Loucy (cell line): ENCODE measurements around the gene TTC39C.

Source experiments
- H2AFZ ChIP-seq: fragments of 200-600 bp; sonication (generic); 2 replicates; pipeline ENCODE4 v1.6.0; 2016; ENCODE audit warnings: antibody characterized with exemption, mild to moderate bottlenecking, low read length, moderate library complexity
- H3F3A ChIP-seq: fragments of 200-600 bp; 2 replicates; pipeline ENCODE4 v1.6.0; 2016; ENCODE audit warnings: antibody characterized with exemption, low read depth, mild to moderate bottlenecking
- H3K27me3 ChIP-seq: fragments of 200-600 bp; sonication (generic); 2 replicates; pipeline ENCODE4 v1.6.1; 2014; ENCODE audit warnings: low read length, mild to moderate bottlenecking; ENCODE audit not compliant: insufficient read depth, poor library complexity, severe bottlenecking
- H3K36me3 ChIP-seq: fragments of 200-600 bp; sonication (generic); 2 replicates; pipeline ENCODE4 v1.6.1; 2016; ENCODE audit warnings: low read length; ENCODE audit not compliant: insufficient read depth
- H3K4me1 ChIP-seq: fragments of 200-600 bp; sonication (generic); 2 replicates; pipeline ENCODE4 v1.5.1; 2014; ENCODE audit warnings: low read length, mild to moderate bottlenecking; ENCODE audit not compliant: insufficient read depth, poor library complexity, severe bottlenecking
- H3K4me2 ChIP-seq: fragments of 200-600 bp; sonication (generic); 2 replicates; pipeline ENCODE4 v1.6.0; 2014; ENCODE audit warnings: antibody characterized with exemption, low read length, low read depth, mild to moderate bottlenecking; ENCODE audit not compliant: poor library complexity, severe bottlenecking
- H3K4me3 ChIP-seq: fragments of 200-600 bp; sonication (generic); 2 replicates; pipeline ENCODE4 v1.5.1; 2014; ENCODE audit warnings: low read length, mild to moderate bottlenecking, mixed read lengths; ENCODE audit not compliant: poor library complexity, severe bottlenecking
- H3K79me2 ChIP-seq: fragments of 200-600 bp; sonication (generic); 2 replicates; pipeline ENCODE4 v1.6.1; 2014; ENCODE audit warnings: low read length; ENCODE audit not compliant: insufficient read depth
- H3K9ac ChIP-seq: fragments of 200-600 bp; sonication (generic); 2 replicates; pipeline ENCODE4 v1.6.0; 2014; ENCODE audit warnings: mild to moderate bottlenecking, low read depth, low read length, moderate library complexity; ENCODE audit not compliant: poor library complexity, severe bottlenecking
- H3K9me2 ChIP-seq: fragments of 200-600 bp; sonication (generic); replicated peaks from 2 replicates; pipeline ENCODE4 v1.6.1; 2016; ENCODE audit warnings: low read depth, low read length, mixed read lengths
- H3K9me3 ChIP-seq: fragments of 200-600 bp; sonication (generic); 2 replicates; pipeline ENCODE4 v1.6.1; 2014; ENCODE audit warnings: mild to moderate bottlenecking, antibody characterized with exemption, low read length, low read depth; ENCODE audit not compliant: insufficient read depth
- H4K20me1 ChIP-seq: fragments of 200-600 bp; sonication (generic); 2 replicates; pipeline ENCODE4 v1.6.0; 2014; ENCODE audit warnings: antibody characterized with exemption, low read length, mild to moderate bottlenecking; ENCODE audit not compliant: insufficient read depth, poor library complexity, severe bottlenecking
- CTCF ChIP-seq: fragments of 200-600 bp; sonication (generic); conservative IDR thresholded peaks from 2 replicates; pipeline ENCODE4 v1.5.1; 2014; ENCODE audit warnings: mild to moderate bottlenecking, antibody characterized with exemption, low read length
- EZH2phosphoT487 ChIP-seq: fragments of 200-600 bp; IDR thresholded peaks from 2 replicates; pipeline ENCODE4 v1.6.1; 2018; ENCODE audit warnings: antibody characterized with exemption, mild to moderate bottlenecking, moderate library complexity, borderline replicate concordance

Gene TTC39C

GRCh38 chr18:24014062-24014985 lies at the start of gene TTC39C:
Gene TTC39C, plus strand, starts transcription at chr18:24014754. Its CDS starts 118 bp downstream, at chr18:24014872.
- Histone ChIP-seq H3K4me2 (peak within 1 kb of the TSS; percentile 96), H2AFZ (peak within 1 kb of the TSS; percentile 87), H3K4me1 (peaks cover 84% of the 10 kb centered on the region)

GRCh38 chr18:23966909-23967308 lies 47.6 kb upstream of the TTC39C start:
- Histone ChIP-seq H3F3A (no peaks in the 10 kb centered on the region), H3K9me2 (no peaks in the 10 kb centered on the region), H4K20me1 (no peaks in the 10 kb centered on the region), H3K27me3 (no peaks in the 10 kb centered on the region), H3K9me3 (no peaks in the 10 kb centered on the region), H3K36me3 (no peaks in the 10 kb centered on the region), H3K4me2 (peak overlapping the region; percentile 44), H3K4me3 (no peak overlapping the region), H3K79me2 (no peaks in the 10 kb centered on the region), H3K9ac (no peak overlapping the region), H3K4me1 (peaks cover 26% of the 10 kb centered on the region), H2AFZ (no peak overlapping the region)
- TF ChIP-seq EZH2phosphoT487 (no peak), CTCF (no peak)

More at GRCh38 chr18:24014062-24014985, at the start of gene TTC39C:
- TF ChIP-seq EZH2phosphoT487: no peak
- TF ChIP-seq CTCF: no peak
- peaks cover 33% of the 10 kb centered on the region for H4K20me1 ChIP-seq
- no peaks in the 10 kb centered on the region for H3K9me2 ChIP-seq
- peak within 1 kb of the TSS; percentile 77 for H3K4me3 ChIP-seq
- H3K9ac ChIP-seq: peak within 1 kb of the TSS; percentile 86
- no peaks in the 10 kb centered on the region for H3K27me3 ChIP-seq
- H3K9me3 ChIP-seq: no peaks in the 10 kb centered on the region
- peaks cover 19% of the 10 kb centered on the region; the same call in 1 of the 2 replicates for H3F3A ChIP-seq
- peaks cover 45% of the 10 kb centered on the region for H3K79me2 ChIP-seq
- H3K36me3 ChIP-seq: no peaks in the 10 kb centered on the region

DNA sequence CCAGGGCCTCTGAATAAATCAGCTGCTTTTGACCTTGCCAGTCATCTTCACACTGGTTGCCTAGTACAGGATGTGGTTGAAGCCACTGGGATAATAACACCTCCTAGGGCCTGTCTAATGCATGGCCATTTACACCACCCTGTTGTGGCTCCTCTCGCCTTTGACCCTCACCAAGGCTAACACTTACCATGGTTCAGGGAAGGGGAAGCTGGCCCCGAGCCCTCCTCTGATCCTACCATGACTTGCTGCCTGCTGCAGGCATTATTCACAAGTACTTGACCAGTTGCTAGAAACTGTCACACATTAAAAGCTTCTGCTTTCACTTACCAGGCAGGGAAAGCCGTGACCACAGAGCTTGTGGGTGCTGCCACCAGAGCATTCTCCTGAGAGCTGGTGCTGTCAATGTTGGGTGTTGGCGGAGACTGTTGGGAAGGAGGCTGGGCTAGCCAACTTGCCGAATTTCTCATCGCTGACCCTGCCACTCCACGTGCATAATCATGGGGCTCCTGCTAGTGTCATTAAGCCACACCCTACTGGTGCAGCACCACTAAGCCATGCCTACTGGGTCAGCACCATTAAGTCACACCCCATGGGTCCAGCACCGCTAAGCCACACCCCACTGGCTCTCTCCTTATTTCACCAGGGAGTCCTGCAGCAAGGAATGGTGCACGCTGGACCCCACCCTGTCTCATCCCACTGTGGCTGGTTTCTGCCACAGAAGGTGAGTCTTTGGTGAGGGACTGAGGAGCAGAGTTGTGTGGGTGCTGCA lies 47.0 kb upstream of the TTC39C start:
- peak overlapping the region; percentile 44 for H3K4me2 ChIP-seq
- H4K20me1 ChIP-seq: no peaks in the 10 kb centered on the region
- TF ChIP-seq CTCF: no peak

More for the DNA sequence above, 47.0 kb upstream of the TTC39C start:
- Histone ChIP-seq H3K4me1 (peaks cover 26% of the 10 kb centered on the region), H3K27me3 (no peaks in the 10 kb centered on the region), H3F3A (no peaks in the 10 kb centered on the region), H3K36me3 (no peaks in the 10 kb centered on the region), H3K79me2 (no peaks in the 10 kb centered on the region), H3K9me2 (no peaks in the 10 kb centered on the region), H2AFZ (no peak overlapping the region), H3K4me3 (no peak overlapping the region), H3K9ac (no peak overlapping the region), H3K9me3 (no peaks in the 10 kb centered on the region)
